PC-9 (cell line): ENCODE measurements around the gene MRPL14. TPM values are rescaled to one million over a fixed set of nuclear protein-coding genes. Genes with fewer than 3 reads are reported as not detected.

Experiments used
- BruUV-seq: library from RNA; stranded (reverse); fragments of 400-500 nt; replicated peaks from 2 replicates; lab custom pipeline; 2021; lab: Mats Ljungman, UMichigan
- CTCF ChIA-PET: fragments of 300-600 bp; sonication (Branson Sonifier 250); formaldehyde crosslinking; loops from one replicate; lab custom pipeline; 2022; ENCODE audit warnings: antibody characterized with exemption; lab: Charles Lee
- POLR2A ChIA-PET: fragments of 300-600 bp; sonication (Branson Sonifier 250); formaldehyde crosslinking; loops from one replicate; lab custom pipeline; 2022; ENCODE audit warnings: antibody characterized with exemption; ENCODE audit not compliant: unreplicated experiment; lab: Charles Lee
- DNase-seq, 2 experiments: peaks; one replicate each; pipeline versions ENCODE4 v3.0.0 to v3.0.0-alpha.2; 2015 to 2022; ENCODE audit warnings: mixed read lengths in 1 of 2
- H2AFZ ChIP-seq: fragments of 200-600 bp; sonication (generic); 2 replicates; pipeline ENCODE4 v1.8.1; 2017; ENCODE audit warnings: antibody characterized with exemption
- H3F3A ChIP-seq: fragments of 200-600 bp; sonication (generic); 2 replicates; pipeline ENCODE4 v1.8.1; 2017; ENCODE audit warnings: antibody characterized with exemption, mild to moderate bottlenecking, low read depth; ENCODE audit not compliant: insufficient read depth
- H3K27ac ChIP-seq: fragments of 200-600 bp; sonication (generic); 2 replicates; pipeline ENCODE4 v1.6.1; 2016; ENCODE audit warnings: mixed run types
- H3K27me3 ChIP-seq: fragments of 200-600 bp; sonication (generic); 2 replicates; pipeline ENCODE4 v1.6.1; 2016; ENCODE audit warnings: low read depth, mixed run types; ENCODE audit not compliant: insufficient read depth
- H3K36me3 ChIP-seq: fragments of 200-600 bp; sonication (generic); 2 replicates; pipeline ENCODE4 v1.6.1; 2016; ENCODE audit warnings: low read depth, mixed run types
- H3K4me1 ChIP-seq: fragments of 200-600 bp; sonication (generic); replicated peaks from 2 replicates; pipeline ENCODE4 v1.6.1; 2016; ENCODE audit warnings: mixed run types; ENCODE audit not compliant: insufficient read depth
- H3K4me2 ChIP-seq: fragments of 200-600 bp; sonication (generic); 2 replicates; pipeline ENCODE4 v1.6.1; 2017; ENCODE audit warnings: mixed run types
- H3K4me3 ChIP-seq: fragments of 200-600 bp; sonication (generic); 2 replicates; pipeline ENCODE4 v1.6.1; 2016; ENCODE audit warnings: mixed run types
- H3K79me2 ChIP-seq: fragments of 200-600 bp; sonication (generic); 2 replicates; pipeline ENCODE4 v1.6.1; 2017; ENCODE audit warnings: low read depth, mixed run types
- H3K9me2 ChIP-seq: fragments of 200-600 bp; sonication (generic); 2 replicates; pipeline ENCODE4 v1.8.1; 2017; ENCODE audit warnings: mild to moderate bottlenecking; ENCODE audit not compliant: insufficient read depth
- H3K9me3 ChIP-seq: fragments of 200-600 bp; sonication (generic); 2 replicates; pipeline ENCODE4 v1.8.1; 2016; ENCODE audit warnings: low read depth; ENCODE audit not compliant: insufficient read depth
- H4K20me1 ChIP-seq: fragments of 200-600 bp; sonication (generic); 2 replicates; pipeline ENCODE4 v1.8.1; 2017; ENCODE audit not compliant: insufficient read depth
- CTCF ChIP-seq: fragments of 200-600 bp; sonication (generic); conservative IDR thresholded peaks from 2 replicates; pipeline ENCODE4 v1.6.1; 2017; ENCODE audit warnings: mixed run types, antibody characterized with exemption, mild to moderate bottlenecking, moderate library complexity
- EZH2 ChIP-seq: fragments of 200-600 bp; sonication (generic); IDR thresholded peaks from 2 replicates; pipeline ENCODE4 v1.8.0; 2017; ENCODE audit warnings: antibody characterized with exemption, low read depth
- intact Hi-C: fragments of 100-400 bp; cut with micrococcal nuclease; formaldehyde crosslinking; loops from one replicate; pipeline ENCODE4 v1.10.0; 2022; ENCODE audit not compliant: unreplicated experiment
- total RNA-seq: library from RNA; stranded (reverse); gene quantifications from 2 replicates; pipeline ENCODE4 v1.2.3, GENCODE V29; 2021

The MRPL14 gene
- total RNA-seq, 1 experiment from 2014 or later = 96.3 TPM

GRCh38 chr6:44090465-44090864 is 36.8 kb downstream of the MRPL14 start:
- Histone ChIP-seq H3K27ac (no peak overlapping the region), H4K20me1 (peaks cover 6% of the 10 kb centered on the region; the same call in 1 of the 2 replicates), H3K9me3 (no peaks in the 10 kb centered on the region), H3K79me2 (no peaks in the 10 kb centered on the region), H3K4me2 (no peak overlapping the region), H2AFZ (no peak overlapping the region), H3K36me3 (no peaks in the 10 kb centered on the region), H3K4me1 (peaks cover 9% of the 10 kb centered on the region; the same call in 1 of the 2 replicates), H3K9me2 (no peaks in the 10 kb centered on the region), H3F3A (peaks cover 8% of the 10 kb centered on the region), H3K4me3 (no peak overlapping the region), H3K27me3 (no peaks in the 10 kb centered on the region)
- DNase-seq = no peak
- no peak for TF ChIP-seq EZH2
- TF ChIP-seq CTCF = no peak
- ChIA-PET CTCF (interaction anchor here (0.6 kb wide), 1 partner anchor 179 kb away, joined by 3 read pairs; no protein-coding TSS in a partner anchor), POLR2A (interaction anchor here (0.6 kb wide), 1 partner anchor 34 kb away, joined by 7 read pairs; no protein-coding TSS in a partner anchor)
- intact Hi-C loops = no loop called here
- no TSS peak for BruUV-seq

GRCh38 chr6:44088827-44089590 is 38.2 kb downstream of the MRPL14 start:
- no peak for DNase-seq
- ChIA-PET CTCF (no interaction called here), POLR2A (interaction anchor here (0.6 kb wide), 1 partner anchor 157 kb away, joined by 4 read pairs; no protein-coding TSS in a partner anchor)
- no peaks in the 10 kb centered on the region for H3K9me2 ChIP-seq
- no peaks in the 10 kb centered on the region for H3K36me3 ChIP-seq
- H3F3A ChIP-seq = peaks cover 8% of the 10 kb centered on the region
- H3K27me3 ChIP-seq = no peaks in the 10 kb centered on the region
- intact Hi-C loops = no loop called here
- no TSS peak for BruUV-seq
- H3K9me3 ChIP-seq = no peaks in the 10 kb centered on the region
- no peaks in the 10 kb centered on the region for H3K79me2 ChIP-seq
- TF ChIP-seq CTCF (no peak), EZH2 (no peak)
- H3K4me3 ChIP-seq = no peak overlapping the region
- peaks cover 6% of the 10 kb centered on the region; the same call in 1 of the 2 replicates for H4K20me1 ChIP-seq
- H3K4me1 ChIP-seq = peaks cover 13% of the 10 kb centered on the region; the same call in 1 of the 2 replicates
- no peak overlapping the region for H3K4me2 ChIP-seq
- no peak overlapping the region for H2AFZ ChIP-seq
- no peak overlapping the region for H3K27ac ChIP-seq

- Histone ChIP-seq H3K36me3 (no peaks in the 10 kb centered on the region), H3K27me3 (no peaks in the 10 kb centered on the region), H3K4me3 (no peak overlapping the region), H2AFZ (no peak overlapping the region), H3K27ac (no peak overlapping the region), H3K4me2 (no peak overlapping the region), H3K79me2 (no peaks in the 10 kb centered on the region), H3F3A (peaks cover 8% of the 10 kb centered on the region), H3K9me3 (no peaks in the 10 kb centered on the region), H3K4me1 (peaks cover 13% of the 10 kb centered on the region; the same call in 1 of the 2 replicates), H4K20me1 (peaks cover 6% of the 10 kb centered on the region; the same call in 1 of the 2 replicates), H3K9me2 (no peaks in the 10 kb centered on the region)
- ChIA-PET CTCF (no interaction called here), POLR2A (interaction anchor here (0.6 kb wide), 1 partner anchor 86 kb away, joined by 5 read pairs; no protein-coding TSS in a partner anchor)
- DNase-seq = no peak
- intact Hi-C loops = no loop called here
- TF ChIP-seq EZH2 = no peak
- TF ChIP-seq CTCF = no peak
- no TSS peak for BruUV-seq
These were observed 39.6 kb downstream of the MRPL14 start for GRCh38 chr6:44087623-44088022.
